HL-60 (cell line): Measurements from ENCODE around the gene OSMR.

Source experiments
- CTCF ChIP-seq: IDR thresholded peaks from one replicate; pipeline ENCODE4 v1.5.1; 2011; ENCODE audit warnings: low read length, control low read depth, inconsistent platforms; ENCODE audit not compliant: insufficient read depth
- GABPA ChIP-seq: IDR thresholded peaks from 2 replicates; pipeline ENCODE4 v1.6.1; 2012; ENCODE audit warnings: low read depth
- POLR2AphosphoS5 ChIP-seq: IDR thresholded peaks from 2 replicates; pipeline ENCODE4 v1.6.1; 2012; ENCODE audit warnings: low read depth
- SPI1 ChIP-seq: IDR thresholded peaks from 2 replicates; pipeline ENCODE4 v1.6.1; 2012; ENCODE audit warnings: low read depth, mild to moderate bottlenecking, borderline replicate concordance
- TF ChIP-seq, protein P1 (sequence below): IDR thresholded peaks from 2 replicates; pipeline ENCODE4 v1.6.1; 2012; ENCODE audit warnings: low read depth; ENCODE audit not compliant: insufficient replicate concordance

DNA sequence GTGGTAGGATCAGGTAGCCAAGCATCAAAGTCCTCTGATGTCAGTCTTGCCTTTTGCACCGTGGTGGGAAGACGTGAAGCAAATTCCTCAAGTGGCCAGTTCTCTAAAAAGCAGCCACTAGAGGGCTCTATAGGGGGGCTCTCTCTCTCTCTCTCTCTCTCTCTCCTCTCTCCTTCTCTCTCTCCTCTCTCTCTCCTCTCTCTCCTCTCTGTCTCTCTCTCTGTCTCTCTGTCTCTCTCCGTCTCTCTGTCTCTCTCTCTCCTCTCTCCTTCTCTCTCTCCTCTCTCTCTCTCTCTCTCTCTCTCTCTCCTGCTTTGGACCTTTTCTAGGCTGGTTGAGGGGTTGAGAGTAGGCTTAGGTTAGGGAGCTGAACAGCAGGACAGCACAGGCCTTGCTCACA, 13.9 kb upstream of the OSMR start:
- TF ChIP-seq CTCF = peak; percentile 23
- TF ChIP-seq POLR2AphosphoS5 = no peak
- no peak for TF ChIP-seq SPI1
- no peak for TF ChIP-seq GABPA
- TF ChIP-seq, protein P1, sequence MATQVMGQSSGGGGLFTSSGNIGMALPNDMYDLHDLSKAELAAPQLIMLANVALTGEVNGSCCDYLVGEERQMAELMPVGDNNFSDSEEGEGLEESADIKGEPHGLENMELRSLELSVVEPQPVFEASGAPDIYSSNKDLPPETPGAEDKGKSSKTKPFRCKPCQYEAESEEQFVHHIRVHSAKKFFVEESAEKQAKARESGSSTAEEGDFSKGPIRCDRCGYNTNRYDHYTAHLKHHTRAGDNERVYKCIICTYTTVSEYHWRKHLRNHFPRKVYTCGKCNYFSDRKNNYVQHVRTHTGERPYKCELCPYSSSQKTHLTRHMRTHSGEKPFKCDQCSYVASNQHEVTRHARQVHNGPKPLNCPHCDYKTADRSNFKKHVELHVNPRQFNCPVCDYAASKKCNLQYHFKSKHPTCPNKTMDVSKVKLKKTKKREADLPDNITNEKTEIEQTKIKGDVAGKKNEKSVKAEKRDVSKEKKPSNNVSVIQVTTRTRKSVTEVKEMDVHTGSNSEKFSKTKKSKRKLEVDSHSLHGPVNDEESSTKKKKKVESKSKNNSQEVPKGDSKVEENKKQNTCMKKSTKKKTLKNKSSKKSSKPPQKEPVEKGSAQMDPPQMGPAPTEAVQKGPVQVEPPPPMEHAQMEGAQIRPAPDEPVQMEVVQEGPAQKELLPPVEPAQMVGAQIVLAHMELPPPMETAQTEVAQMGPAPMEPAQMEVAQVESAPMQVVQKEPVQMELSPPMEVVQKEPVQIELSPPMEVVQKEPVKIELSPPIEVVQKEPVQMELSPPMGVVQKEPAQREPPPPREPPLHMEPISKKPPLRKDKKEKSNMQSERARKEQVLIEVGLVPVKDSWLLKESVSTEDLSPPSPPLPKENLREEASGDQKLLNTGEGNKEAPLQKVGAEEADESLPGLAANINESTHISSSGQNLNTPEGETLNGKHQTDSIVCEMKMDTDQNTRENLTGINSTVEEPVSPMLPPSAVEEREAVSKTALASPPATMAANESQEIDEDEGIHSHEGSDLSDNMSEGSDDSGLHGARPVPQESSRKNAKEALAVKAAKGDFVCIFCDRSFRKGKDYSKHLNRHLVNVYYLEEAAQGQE = no peak
